ENCODE results near the gene ATXN10.

DNA sequence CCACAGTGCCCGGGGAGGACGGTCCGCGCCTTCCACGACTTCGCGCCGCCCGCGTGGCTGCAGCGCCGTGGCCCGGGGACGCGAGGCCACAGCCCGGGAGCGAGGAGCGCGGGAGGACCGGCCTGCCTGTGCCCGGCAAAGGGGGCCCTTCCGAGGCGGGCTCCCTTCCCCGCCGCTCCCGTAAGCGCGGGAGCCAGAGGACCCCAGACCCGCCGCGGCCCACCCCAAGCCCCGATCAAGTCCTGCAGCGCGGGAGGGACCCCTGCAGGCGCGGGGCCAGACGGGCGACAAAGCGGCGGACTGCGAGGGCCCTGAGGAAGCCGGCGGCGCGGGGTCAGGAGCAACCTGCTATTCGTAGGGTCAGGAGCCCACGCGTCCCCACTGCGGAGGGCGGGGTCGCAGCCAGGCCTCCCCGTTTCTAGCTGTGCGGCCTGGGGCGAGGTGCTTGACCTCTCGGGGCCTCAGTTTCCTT lies 195.0 kb downstream of the ATXN10 start:
- TF ChIP-seq CTCF (IDR thresholded peaks at IDR 0.05; ENCODE audit: borderline replicate concordance, extremely low read depth, low read length, poor library complexity, severe bottlenecking) (no peak), EZH2 (IDR thresholded peaks at IDR 0.05; ENCODE audit: borderline replicate concordance, low read depth, low read length, severe bottlenecking) (no peak)
